NCI-H128 (cell line): ENCODE data around the gene SELENOO.

ENCODE experiments used
- DNase-seq: peaks from one replicate; lab custom pipeline; 2025; ENCODE audit not compliant: unreplicated experiment; lab: John Stamatoyannopoulos, UW

SELENOO gene

GRCh38 chr22:50216055-50216683, 15.4 kb downstream of the SELENOO start:
- no peak for DNase-seq

- DNase-seq = no peak
These were observed 16.1 kb downstream of the SELENOO start for GRCh38 chr22:50216684-50217520.

- DNase-seq = no peak
These were observed 16.8 kb downstream of the SELENOO start for GRCh38 chr22:50217543-50218152.

GRCh38 chr22:50218153-50218995, 17.6 kb downstream of the SELENOO start:
- no peak for DNase-seq

- DNase-seq = no peak
These were observed 18.4 kb downstream of the SELENOO start for GRCh38 chr22:50218996-50219727.

GRCh38 chr22:50219800-50220602, 19.2 kb downstream of the SELENOO start:
- DNase-seq = no peak

- DNase-seq = no peak
These were observed 20.0 kb downstream of the SELENOO start for GRCh38 chr22:50220603-50221409.

- no peak for DNase-seq
These were observed 20.8 kb downstream of the SELENOO start for GRCh38 chr22:50221410-50222300.

GRCh38 chr22:50222508-50222907, 21.7 kb downstream of the SELENOO start:
- no peak for DNase-seq

- DNase-seq = no peak
These were observed 23.3 kb downstream of the SELENOO start for GRCh38 chr22:50224071-50224470.

GRCh38 chr22:50225200-50225969, 24.6 kb downstream of the SELENOO start:
- DNase-seq = no peak

- DNase-seq = no peak
These were observed 25.5 kb downstream of the SELENOO start for GRCh38 chr22:50226063-50226874.

GRCh38 chr22:50226875-50227165, 26.0 kb downstream of the SELENOO start:
- no peak for DNase-seq

- no peak for DNase-seq
These were observed 26.9 kb downstream of the SELENOO start for GRCh38 chr22:50227579-50228215.

- DNase-seq = no peak
These were observed 27.6 kb downstream of the SELENOO start for GRCh38 chr22:50228366-50228765.

GRCh38 chr22:50229370-50229769, 28.6 kb downstream of the SELENOO start:
- DNase-seq = no peak
